Measurements from ENCODE around the gene RCBTB1.

GRCh38 chr13:49625392-49626079, 40.2 kb upstream of the RCBTB1 start:
- TF ChIP-seq CTCF (IDR thresholded peaks at IDR 0.05; ENCODE audit: insufficient read depth, low read depth, low read length): no peak
- no peak for TF ChIP-seq EZH2 (IDR thresholded peaks at IDR 0.05; ENCODE audit: insufficient read depth, low read length)

Measured in astrocyte (in vitro differentiated cells and primary cell).